ENCODE results near the gene TRIM41. TPM values are rescaled to one million over a fixed set of nuclear protein-coding genes. Genes with fewer than 3 reads are reported as not detected.

The TRIM41 gene
- total and polyA plus RNA-seq, 9 of the 15 experiments (the other 6 are each of a cell fraction or from before 2014, with no cell fraction given), result 1.8 to 47.6 (median 20.9) TPM

- TF ChIP-seq, protein P1, sequence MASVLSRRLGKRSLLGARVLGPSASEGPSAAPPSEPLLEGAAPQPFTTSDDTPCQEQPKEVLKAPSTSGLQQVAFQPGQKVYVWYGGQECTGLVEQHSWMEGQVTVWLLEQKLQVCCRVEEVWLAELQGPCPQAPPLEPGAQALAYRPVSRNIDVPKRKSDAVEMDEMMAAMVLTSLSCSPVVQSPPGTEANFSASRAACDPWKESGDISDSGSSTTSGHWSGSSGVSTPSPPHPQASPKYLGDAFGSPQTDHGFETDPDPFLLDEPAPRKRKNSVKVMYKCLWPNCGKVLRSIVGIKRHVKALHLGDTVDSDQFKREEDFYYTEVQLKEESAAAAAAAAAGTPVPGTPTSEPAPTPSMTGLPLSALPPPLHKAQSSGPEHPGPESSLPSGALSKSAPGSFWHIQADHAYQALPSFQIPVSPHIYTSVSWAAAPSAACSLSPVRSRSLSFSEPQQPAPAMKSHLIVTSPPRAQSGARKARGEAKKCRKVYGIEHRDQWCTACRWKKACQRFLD (CRISPR knock-in tag; IDR thresholded peaks at IDR 0.05), result no peak
- 0 out of 2 replicates have a peak, but pooled peaks have one; percentile 45 for TF ChIP-seq ZBTB17 (CRISPR knock-in tag; IDR thresholded peaks at IDR 0.05)
- no peak for TF ChIP-seq ZNF316 (IDR thresholded peaks at IDR 0.05)
- no peak for TF ChIP-seq ARID3A (IDR thresholded peaks at IDR 0.05; ENCODE audit: borderline replicate concordance, low read depth, low read length)
- TF ChIP-seq ZNF57 (CRISPR knock-in tag; IDR thresholded peaks at IDR 0.05), result no peak
- TF ChIP-seq BACH1 (tag; IDR thresholded peaks at IDR 0.05), result no peak
- TF ChIP-seq ZKSCAN1 (IDR thresholded peaks at IDR 0.05; ENCODE audit: low read depth, low read length), result no peak
- TF ChIP-seq, protein P2, sequence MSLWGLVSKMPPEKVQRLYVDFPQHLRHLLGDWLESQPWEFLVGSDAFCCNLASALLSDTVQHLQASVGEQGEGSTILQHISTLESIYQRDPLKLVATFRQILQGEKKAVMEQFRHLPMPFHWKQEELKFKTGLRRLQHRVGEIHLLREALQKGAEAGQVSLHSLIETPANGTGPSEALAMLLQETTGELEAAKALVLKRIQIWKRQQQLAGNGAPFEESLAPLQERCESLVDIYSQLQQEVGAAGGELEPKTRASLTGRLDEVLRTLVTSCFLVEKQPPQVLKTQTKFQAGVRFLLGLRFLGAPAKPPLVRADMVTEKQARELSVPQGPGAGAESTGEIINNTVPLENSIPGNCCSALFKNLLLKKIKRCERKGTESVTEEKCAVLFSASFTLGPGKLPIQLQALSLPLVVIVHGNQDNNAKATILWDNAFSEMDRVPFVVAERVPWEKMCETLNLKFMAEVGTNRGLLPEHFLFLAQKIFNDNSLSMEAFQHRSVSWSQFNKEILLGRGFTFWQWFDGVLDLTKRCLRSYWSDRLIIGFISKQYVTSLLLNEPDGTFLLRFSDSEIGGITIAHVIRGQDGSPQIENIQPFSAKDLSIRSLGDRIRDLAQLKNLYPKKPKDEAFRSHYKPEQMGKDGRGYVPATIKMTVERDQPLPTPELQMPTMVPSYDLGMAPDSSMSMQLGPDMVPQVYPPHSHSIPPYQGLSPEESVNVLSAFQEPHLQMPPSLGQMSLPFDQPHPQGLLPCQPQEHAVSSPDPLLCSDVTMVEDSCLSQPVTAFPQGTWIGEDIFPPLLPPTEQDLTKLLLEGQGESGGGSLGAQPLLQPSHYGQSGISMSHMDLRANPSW (CRISPR knock-in tag; IDR thresholded peaks at IDR 0.05), result no peak
- TF ChIP-seq NEUROD1 (IDR thresholded peaks at IDR 0.05; ENCODE audit: borderline replicate concordance, low read depth, low read length, partially characterized antibody), result no peak
- TF ChIP-seq RBM34 (IDR thresholded peaks at IDR 0.05; ENCODE audit: borderline replicate concordance, insufficient read depth, low read length), result no peak
- TF ChIP-seq ZNF785 (CRISPR knock-in tag; IDR thresholded peaks at IDR 0.05), result no peak
- TF ChIP-seq NBN (IDR thresholded peaks at IDR 0.05; ENCODE audit: low read depth), result no peak
- peak; percentile 23 for TF ChIP-seq ASH1L (IDR thresholded peaks at IDR 0.05; ENCODE audit: borderline replicate concordance, low read depth, partially characterized antibody)
- TF ChIP-seq, protein P3, sequence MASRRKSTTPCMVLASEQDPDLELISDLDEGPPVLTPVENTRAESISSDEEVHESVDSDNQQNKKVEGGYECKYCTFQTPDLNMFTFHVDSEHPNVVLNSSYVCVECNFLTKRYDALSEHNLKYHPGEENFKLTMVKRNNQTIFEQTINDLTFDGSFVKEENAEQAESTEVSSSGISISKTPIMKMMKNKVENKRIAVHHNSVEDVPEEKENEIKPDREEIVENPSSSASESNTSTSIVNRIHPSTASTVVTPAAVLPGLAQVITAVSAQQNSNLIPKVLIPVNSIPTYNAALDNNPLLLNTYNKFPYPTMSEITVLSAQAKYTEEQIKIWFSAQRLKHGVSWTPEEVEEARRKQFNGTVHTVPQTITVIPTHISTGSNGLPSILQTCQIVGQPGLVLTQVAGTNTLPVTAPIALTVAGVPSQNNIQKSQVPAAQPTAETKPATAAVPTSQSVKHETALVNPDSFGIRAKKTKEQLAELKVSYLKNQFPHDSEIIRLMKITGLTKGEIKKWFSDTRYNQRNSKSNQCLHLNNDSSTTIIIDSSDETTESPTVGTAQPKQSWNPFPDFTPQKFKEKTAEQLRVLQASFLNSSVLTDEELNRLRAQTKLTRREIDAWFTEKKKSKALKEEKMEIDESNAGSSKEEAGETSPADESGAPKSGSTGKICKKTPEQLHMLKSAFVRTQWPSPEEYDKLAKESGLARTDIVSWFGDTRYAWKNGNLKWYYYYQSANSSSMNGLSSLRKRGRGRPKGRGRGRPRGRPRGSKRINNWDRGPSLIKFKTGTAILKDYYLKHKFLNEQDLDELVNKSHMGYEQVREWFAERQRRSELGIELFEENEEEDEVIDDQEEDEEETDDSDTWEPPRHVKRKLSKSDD (conservative IDR thresholded peaks at IDR 0.05; ENCODE audit: low read length), result no peak
- no peak for TF ChIP-seq ELK1 (CRISPR knock-in tag; IDR thresholded peaks at IDR 0.05)
- no peak for TF ChIP-seq ZC3H4 (CRISPR knock-in tag; IDR thresholded peaks at IDR 0.05; ENCODE audit: borderline replicate concordance)
- TF ChIP-seq GATAD2B (IDR thresholded peaks at IDR 0.05; ENCODE audit: borderline replicate concordance), result no peak
Observed at GRCh38 chr5:181188700-181189362, 34.2 kb upstream of the TRIM41 start (continued).

All from K562 (cell line).